Measurements from ENCODE around the gene APBB2. TPM values are rescaled to one million over a fixed set of nuclear protein-coding genes. Genes with fewer than 3 reads are reported as not detected.

APBB2 gene
- total RNA-seq, 2 experiments from 2014 or later, result 1.3 to 1.5 TPM

GRCh38 chr4:41185614-41186592 lies 28.4 kb downstream of the APBB2 start:
- ChIA-PET POLR2A (no interaction called here), CTCF (interaction anchor here (0.6 to 0.9 kb wide), 3 partner anchors 14 to 30 kb away, joined by 3 to 5 read pairs (median 3); partner anchors contain the start of gene APBB2)
- intact Hi-C loops (cut with DNase I, micrococcal nuclease), result no loop called here
- no peak overlapping the region for H3K27ac Mint-ChIP-seq
- DNase-seq (no peak), ATAC-seq (no peak)
- H3K36me3 Mint-ChIP-seq (ENCODE audit: low read depth), result no peaks in the 10 kb centered on the region
- peaks cover 10% of the 10 kb centered on the region for H3K27me3 Mint-ChIP-seq
- no peaks in the 10 kb centered on the region for H3K4me1 Mint-ChIP-seq
- H3K4me3 Mint-ChIP-seq, result no peak overlapping the region
- no peaks in the 10 kb centered on the region for H3K9me3 Mint-ChIP-seq (ENCODE audit: low read depth)

DNA sequence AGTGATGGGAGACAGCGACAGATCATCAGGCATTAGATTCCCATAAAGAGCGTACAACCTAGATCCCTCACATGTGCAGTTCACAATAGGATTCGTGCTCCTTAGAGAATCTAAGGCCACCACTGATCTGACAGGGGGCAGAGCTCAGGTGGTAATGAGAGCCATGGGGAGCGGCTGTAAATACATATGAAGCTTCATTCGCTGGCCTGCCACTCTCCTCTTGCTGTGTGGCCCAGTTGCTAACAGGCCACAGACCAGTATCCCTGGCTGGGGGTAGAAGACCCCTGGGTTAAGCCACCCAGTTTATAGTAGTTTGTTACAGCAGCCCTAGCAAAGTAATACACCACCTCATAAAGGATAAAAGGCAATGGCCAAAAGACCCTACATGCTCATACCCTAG lies 30.3 kb downstream of the APBB2 start:
- H3K4me3 Mint-ChIP-seq, result no peak overlapping the region
- CTCF ChIA-PET, result no interaction called here
- POLR2A ChIA-PET, result no interaction called here
- H3K4me1 Mint-ChIP-seq, result no peaks in the 10 kb centered on the region
- intact Hi-C loops (cut with DNase I, micrococcal nuclease), result no loop called here
- DNase-seq (no peak), ATAC-seq (no peak)
- H3K36me3 Mint-ChIP-seq (ENCODE audit: low read depth), result no peaks in the 10 kb centered on the region
- H3K27me3 Mint-ChIP-seq, result peaks cover 11% of the 10 kb centered on the region
- no peaks in the 10 kb centered on the region for H3K9me3 Mint-ChIP-seq (ENCODE audit: low read depth)
- no peak overlapping the region for H3K27ac Mint-ChIP-seq

GRCh38 chr4:41183021-41183553 lies 31.3 kb downstream of the APBB2 start:
- Mint-ChIP-seq H3K4me3 (no peak overlapping the region), H3K27ac (no peak overlapping the region), H3K27me3 (peaks cover 9% of the 10 kb centered on the region), H3K36me3 (ENCODE audit: low read depth) (no peaks in the 10 kb centered on the region), H3K9me3 (ENCODE audit: low read depth) (no peaks in the 10 kb centered on the region), H3K4me1 (no peaks in the 10 kb centered on the region)
- ChIA-PET POLR2A (no interaction called here), CTCF (no interaction called here)
- ATAC-seq (no peak), DNase-seq (no peak)
- intact Hi-C loops (cut with DNase I, micrococcal nuclease), result no loop called here

DNA sequence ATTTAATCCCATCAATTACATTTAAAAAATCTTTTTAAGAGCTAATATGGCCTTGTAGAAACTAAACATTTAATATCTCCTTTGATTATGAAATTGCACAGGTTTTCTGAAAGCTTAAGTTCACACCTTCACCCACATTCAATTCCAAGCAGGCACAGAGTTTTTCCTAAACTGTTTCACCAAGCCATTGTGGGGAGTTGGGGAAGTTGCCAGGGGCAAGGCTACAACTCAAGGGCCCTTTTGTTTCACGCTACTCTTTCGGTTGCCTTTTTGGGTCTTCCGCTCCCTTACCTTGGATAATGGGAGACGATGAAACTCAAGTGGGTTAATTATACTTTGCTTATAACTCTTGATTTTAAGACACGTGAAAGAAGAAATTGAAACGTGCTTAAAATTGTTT lies 33.3 kb downstream of the APBB2 start:
- POLR2A ChIA-PET, result no interaction called here
- no peak for DNase-seq
- intact Hi-C loops (cut with DNase I, micrococcal nuclease), result no loop called here
- Mint-ChIP-seq H3K27ac (no peak overlapping the region), H3K4me1 (no peaks in the 10 kb centered on the region), H3K9me3 (ENCODE audit: low read depth) (no peaks in the 10 kb centered on the region), H3K27me3 (peaks cover 15% of the 10 kb centered on the region), H3K4me3 (no peak overlapping the region), H3K36me3 (ENCODE audit: low read depth) (no peaks in the 10 kb centered on the region)
- CTCF ChIA-PET, result interaction anchor here (1.0 kb wide), 1 partner anchor 205 kb away, joined by 3 read pairs; no protein-coding TSS in a partner anchor
- ATAC-seq, result no peak

DNA sequence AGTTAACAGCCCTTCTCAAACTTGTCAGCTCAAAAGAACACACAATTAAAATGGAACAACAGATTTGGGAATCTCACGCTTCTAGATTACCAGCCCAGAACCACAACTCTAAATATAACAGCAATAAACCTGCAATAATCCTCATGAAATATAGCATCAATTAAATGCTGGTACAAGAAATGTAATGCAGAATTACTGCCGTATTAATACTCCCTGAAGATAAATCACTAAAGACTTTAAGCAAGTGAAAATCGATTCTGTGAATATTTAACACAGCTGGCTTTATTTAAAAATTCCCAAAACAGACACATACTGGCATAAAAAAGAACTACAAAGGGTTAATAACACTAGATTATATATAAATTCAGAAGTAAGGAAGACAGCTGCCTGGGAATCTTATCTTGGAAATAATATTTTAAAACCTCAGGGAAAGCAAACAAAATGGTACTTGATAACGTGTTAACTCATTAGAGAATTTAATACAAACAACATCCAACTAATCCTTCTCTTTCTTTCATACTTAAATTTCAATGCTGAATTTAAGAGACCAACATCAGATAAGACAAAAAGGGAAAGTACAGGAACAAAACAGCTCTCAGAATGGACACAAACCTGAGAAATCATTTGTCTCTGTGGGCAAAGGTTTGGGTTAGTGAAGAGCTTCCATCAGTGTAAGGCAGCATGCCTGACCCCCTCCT lies 34.7 kb downstream of the APBB2 start:
- intact Hi-C loops (cut with DNase I, micrococcal nuclease), result no loop called here
- no peaks in the 10 kb centered on the region for H3K9me3 Mint-ChIP-seq (ENCODE audit: low read depth)

DNA sequence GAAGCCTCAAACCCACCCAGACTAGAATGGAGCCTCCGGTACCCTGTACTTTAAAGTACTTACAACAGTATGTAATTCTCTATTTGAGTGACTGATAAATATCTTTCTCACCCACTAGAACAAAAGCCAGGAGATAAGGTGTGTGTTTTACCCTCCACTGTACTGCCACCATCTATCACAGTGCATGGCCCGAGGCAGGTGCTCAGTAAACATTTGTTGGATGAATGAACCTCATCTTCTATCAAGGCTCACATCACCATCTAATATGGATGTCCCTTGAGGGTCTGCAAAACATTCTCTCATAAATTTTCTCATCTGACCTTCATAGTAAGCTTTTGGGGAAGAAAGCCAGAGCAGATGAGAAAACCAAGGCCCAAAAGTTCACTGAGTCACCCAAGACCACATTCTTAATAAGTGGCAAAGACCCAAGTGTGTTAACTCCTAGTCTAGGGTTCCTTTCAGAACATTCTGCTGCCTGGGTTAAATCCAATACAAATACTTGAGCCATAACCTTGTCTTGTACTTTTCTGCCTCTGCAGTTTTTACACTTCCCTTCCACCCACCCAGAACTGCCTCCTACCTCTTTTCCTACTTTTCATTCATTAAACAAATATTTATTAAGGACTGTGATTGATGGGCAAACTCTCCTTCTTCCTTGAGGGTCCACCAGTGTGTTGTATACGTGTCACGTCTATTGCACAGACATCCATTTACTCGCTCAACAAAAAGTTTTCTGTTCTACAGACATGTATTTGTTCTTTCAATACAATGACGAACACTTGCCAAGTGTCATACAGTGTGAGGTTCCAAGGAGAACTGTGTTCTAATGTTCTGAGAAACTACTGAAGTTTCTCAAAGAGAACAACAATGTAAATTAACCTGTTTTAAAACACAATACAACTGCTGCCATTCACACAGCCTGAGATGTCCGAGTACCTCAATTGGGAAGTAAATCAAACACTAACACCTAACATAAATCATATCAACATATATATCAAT lies 35.7 kb downstream of the APBB2 start:
- ATAC-seq (no peak), DNase-seq (no peak)
- H3K27me3 Mint-ChIP-seq, result peaks cover 20% of the 10 kb centered on the region
- ChIA-PET POLR2A (no interaction called here), CTCF (no interaction called here)
- H3K4me1 Mint-ChIP-seq, result no peaks in the 10 kb centered on the region
- no peaks in the 10 kb centered on the region for H3K9me3 Mint-ChIP-seq (ENCODE audit: low read depth)
- no peak overlapping the region for H3K27ac Mint-ChIP-seq
- intact Hi-C loops (cut with DNase I, micrococcal nuclease), result no loop called here
- no peaks in the 10 kb centered on the region for H3K36me3 Mint-ChIP-seq (ENCODE audit: low read depth)
- H3K4me3 Mint-ChIP-seq, result no peak overlapping the region

More for the DNA sequence above, 34.7 kb downstream of the APBB2 start:
- no peak for ATAC-seq
- Mint-ChIP-seq H3K27me3 (peaks cover 15% of the 10 kb centered on the region), H3K27ac (no peak overlapping the region), H3K36me3 (ENCODE audit: low read depth) (no peaks in the 10 kb centered on the region), H3K4me1 (no peaks in the 10 kb centered on the region), H3K4me3 (no peak overlapping the region)
- POLR2A ChIA-PET, result no interaction called here
- CTCF ChIA-PET, result interaction anchor here (1.0 kb wide), 1 partner anchor 203 kb away, joined by 3 read pairs; no protein-coding TSS in a partner anchor
- no peak for DNase-seq

- Mint-ChIP-seq H3K27ac (no peak overlapping the region), H3K9me3 (ENCODE audit: low read depth) (no peaks in the 10 kb centered on the region), H3K4me3 (no peak overlapping the region), H3K4me1 (no peaks in the 10 kb centered on the region), H3K36me3 (ENCODE audit: low read depth) (no peaks in the 10 kb centered on the region), H3K27me3 (peaks cover 19% of the 10 kb centered on the region)
- CTCF ChIA-PET, result no interaction called here
- intact Hi-C loops (cut with DNase I, micrococcal nuclease), result no loop called here
- ATAC-seq, result no peak
- no peak for DNase-seq
- POLR2A ChIA-PET, result no interaction called here
Measured at GRCh38 chr4:41177016-41177415, 37.3 kb downstream of the APBB2 start.

DNA sequence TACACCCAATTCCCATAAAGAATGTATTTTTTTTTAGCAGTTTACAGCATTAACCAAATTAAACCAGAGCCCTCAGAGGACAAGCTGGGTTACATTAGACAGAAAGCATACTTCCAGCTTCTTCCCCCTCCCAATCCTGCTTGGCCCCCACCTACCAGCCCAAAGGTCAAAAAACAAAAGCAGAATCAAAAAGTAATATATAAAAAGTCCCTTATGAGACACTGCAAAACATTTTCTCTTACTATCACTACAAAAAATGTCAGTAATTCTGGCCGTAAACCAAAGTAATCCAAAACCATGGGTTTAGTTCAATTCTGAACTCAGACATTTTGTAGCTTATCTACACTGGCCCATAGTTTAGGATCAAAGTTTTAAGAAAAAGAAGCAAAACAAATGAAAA lies 38.0 kb downstream of the APBB2 start:
- H3K36me3 Mint-ChIP-seq (ENCODE audit: low read depth), result no peaks in the 10 kb centered on the region
- ChIA-PET POLR2A (no interaction called here), CTCF (interaction anchor here (1.0 kb wide), 1 partner anchor 251 kb away, joined by 4 read pairs; no protein-coding TSS in a partner anchor)
- no peaks in the 10 kb centered on the region for H3K4me1 Mint-ChIP-seq
- H3K9me3 Mint-ChIP-seq (ENCODE audit: low read depth), result no peaks in the 10 kb centered on the region
- DNase-seq, result no peak
- no peak overlapping the region for H3K4me3 Mint-ChIP-seq
- no peak for ATAC-seq
- no peak overlapping the region for H3K27ac Mint-ChIP-seq
- intact Hi-C loops (cut with DNase I, micrococcal nuclease), result no loop called here
- H3K27me3 Mint-ChIP-seq, result peaks cover 19% of the 10 kb centered on the region

DNA sequence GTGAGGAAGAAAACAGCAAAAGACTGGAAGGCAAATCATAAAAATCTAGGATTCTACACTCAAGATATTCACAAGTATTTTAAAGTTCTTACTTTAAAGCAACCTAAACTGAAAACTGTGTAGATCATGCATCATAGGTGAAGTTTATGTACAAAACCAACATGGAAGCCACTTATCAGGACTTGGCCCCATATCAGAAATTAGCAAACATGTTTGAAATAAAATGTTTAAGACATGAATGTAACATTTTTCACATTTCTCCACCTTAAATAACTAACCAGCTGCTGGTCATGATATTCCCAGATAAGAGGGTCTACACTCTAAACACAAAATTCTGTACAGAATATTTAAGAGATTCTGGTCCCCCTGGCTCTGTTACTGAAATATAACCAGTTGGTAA lies 38.5 kb downstream of the APBB2 start:
- ATAC-seq (no peak), DNase-seq (no peak)
- H3K9me3 Mint-ChIP-seq (ENCODE audit: low read depth), result no peaks in the 10 kb centered on the region
- ChIA-PET POLR2A (no interaction called here), CTCF (interaction anchor here (1.0 kb wide), 1 partner anchor 250 kb away, joined by 4 read pairs; no protein-coding TSS in a partner anchor)
- peaks cover 19% of the 10 kb centered on the region for H3K27me3 Mint-ChIP-seq
- no peaks in the 10 kb centered on the region for H3K36me3 Mint-ChIP-seq (ENCODE audit: low read depth)
- H3K27ac Mint-ChIP-seq, result no peak overlapping the region
- intact Hi-C loops (cut with DNase I, micrococcal nuclease), result no loop called here
- no peak overlapping the region for H3K4me3 Mint-ChIP-seq
- H3K4me1 Mint-ChIP-seq, result no peaks in the 10 kb centered on the region

- CTCF ChIA-PET, result no interaction called here
- no peak overlapping the region for H3K27ac Mint-ChIP-seq
- no peaks in the 10 kb centered on the region for H3K4me1 Mint-ChIP-seq
- ATAC-seq (no peak), DNase-seq (no peak)
- no peaks in the 10 kb centered on the region for H3K9me3 Mint-ChIP-seq (ENCODE audit: low read depth)
- peaks cover 18% of the 10 kb centered on the region for H3K27me3 Mint-ChIP-seq
- intact Hi-C loops (cut with DNase I, micrococcal nuclease), result no loop called here
- no peaks in the 10 kb centered on the region for H3K36me3 Mint-ChIP-seq (ENCODE audit: low read depth)
- H3K4me3 Mint-ChIP-seq, result no peak overlapping the region
- POLR2A ChIA-PET, result no interaction called here
Measured at GRCh38 chr4:41174444-41174843, 39.9 kb downstream of the APBB2 start.

- POLR2A ChIA-PET, result no interaction called here
- no peak for ATAC-seq
- intact Hi-C loops (cut with DNase I, micrococcal nuclease), result no loop called here
Measured at GRCh38 chr4:41172786-41173185, 41.6 kb downstream of the APBB2 start.

More at GRCh38 chr4:41172786-41173185, 41.6 kb downstream of the APBB2 start:
- H3K4me1 Mint-ChIP-seq, result no peaks in the 10 kb centered on the region
- peaks cover 16% of the 10 kb centered on the region for H3K27me3 Mint-ChIP-seq
- no peaks in the 10 kb centered on the region for H3K9me3 Mint-ChIP-seq (ENCODE audit: low read depth)
- DNase-seq, result no peak
- no peak overlapping the region for H3K27ac Mint-ChIP-seq
- CTCF ChIA-PET, result no interaction called here
- no peaks in the 10 kb centered on the region for H3K36me3 Mint-ChIP-seq (ENCODE audit: low read depth)
- no peak overlapping the region for H3K4me3 Mint-ChIP-seq

Data from activated CD4-positive, alpha-beta T cell treated with anti-CD3 and anti-CD28 coated beads for 36 hours (primary cell).